ENCODE data around the gene MAX. TPM values are rescaled to one million over a fixed set of nuclear protein-coding genes. Genes with fewer than 3 reads are reported as not detected.

The MAX gene
- total and polyA plus RNA-seq, 9 donors, result 48.4 to 168 (median 109) TPM

DNA sequence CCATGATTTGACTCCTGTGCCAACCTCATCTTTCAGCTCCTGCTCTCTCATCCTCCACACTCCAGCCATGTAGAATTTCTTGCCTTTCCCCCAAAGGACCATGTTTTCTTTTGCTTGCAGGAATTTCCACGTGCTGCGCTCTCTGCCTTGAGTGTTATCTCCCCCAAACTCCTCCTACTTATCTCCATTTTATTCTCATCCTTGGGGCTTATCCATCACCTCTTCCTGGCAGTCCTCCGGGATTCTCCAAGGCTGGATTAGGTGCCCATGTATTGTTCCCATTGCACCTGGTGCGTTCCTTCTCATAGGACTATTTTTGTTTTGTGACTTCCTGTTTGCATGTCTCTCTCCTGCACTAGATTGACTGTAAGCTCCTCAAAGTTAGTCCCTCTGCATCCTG lies 7.0 kb upstream of the MAX start:
- Histone ChIP-seq H3K4me3 (no peak overlapping the region), H3K4me1 (ENCODE audit: insufficient read depth) (no peaks in the 10 kb centered on the region), H3K27ac (no peak overlapping the region), H3K9me3 (no peaks in the 10 kb centered on the region), H3K27me3 (no peaks in the 10 kb centered on the region), H3K36me3 (no peaks in the 10 kb centered on the region)
- 74 to 86% (median 79%) methylated on average over 4 of the region's 4 CpGs for WGBS, 3 donors
- intact Hi-C loops (cut with DNase I), result no loop called here
- TF ChIP-seq EP300 (IDR thresholded peaks at IDR 0.05), result no peak
- no peak for TF ChIP-seq POLR2A (IDR thresholded peaks at IDR 0.05)
- TF ChIP-seq, protein P1, sequence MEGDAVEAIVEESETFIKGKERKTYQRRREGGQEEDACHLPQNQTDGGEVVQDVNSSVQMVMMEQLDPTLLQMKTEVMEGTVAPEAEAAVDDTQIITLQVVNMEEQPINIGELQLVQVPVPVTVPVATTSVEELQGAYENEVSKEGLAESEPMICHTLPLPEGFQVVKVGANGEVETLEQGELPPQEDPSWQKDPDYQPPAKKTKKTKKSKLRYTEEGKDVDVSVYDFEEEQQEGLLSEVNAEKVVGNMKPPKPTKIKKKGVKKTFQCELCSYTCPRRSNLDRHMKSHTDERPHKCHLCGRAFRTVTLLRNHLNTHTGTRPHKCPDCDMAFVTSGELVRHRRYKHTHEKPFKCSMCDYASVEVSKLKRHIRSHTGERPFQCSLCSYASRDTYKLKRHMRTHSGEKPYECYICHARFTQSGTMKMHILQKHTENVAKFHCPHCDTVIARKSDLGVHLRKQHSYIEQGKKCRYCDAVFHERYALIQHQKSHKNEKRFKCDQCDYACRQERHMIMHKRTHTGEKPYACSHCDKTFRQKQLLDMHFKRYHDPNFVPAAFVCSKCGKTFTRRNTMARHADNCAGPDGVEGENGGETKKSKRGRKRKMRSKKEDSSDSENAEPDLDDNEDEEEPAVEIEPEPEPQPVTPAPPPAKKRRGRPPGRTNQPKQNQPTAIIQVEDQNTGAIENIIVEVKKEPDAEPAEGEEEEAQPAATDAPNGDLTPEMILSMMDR (IDR thresholded peaks at IDR 0.05), result no peak
- DNase-seq, result no peak

GRCh38 chr14:65107200-65107599 lies 4.9 kb upstream of the MAX start:
- DNase-seq, result no peak
- WGBS, 3 donors, result 62 to 77% (median 76%) methylated on average over 1 of the region's 1 CpG
- Histone ChIP-seq H3K9me3 (no peaks in the 10 kb centered on the region), H3K4me1 (ENCODE audit: insufficient read depth) (peaks cover 3% of the 10 kb centered on the region), H3K36me3 (no peaks in the 10 kb centered on the region), H3K4me3 (no peak overlapping the region), H3K27me3 (no peaks in the 10 kb centered on the region), H3K27ac (no peak overlapping the region)
- intact Hi-C loops (cut with DNase I), result no loop called here
- TF ChIP-seq, protein P1 (IDR thresholded peaks at IDR 0.05), result no peak
- TF ChIP-seq EP300 (IDR thresholded peaks at IDR 0.05) (no peak), POLR2A (IDR thresholded peaks at IDR 0.05) (no peak)

DNA sequence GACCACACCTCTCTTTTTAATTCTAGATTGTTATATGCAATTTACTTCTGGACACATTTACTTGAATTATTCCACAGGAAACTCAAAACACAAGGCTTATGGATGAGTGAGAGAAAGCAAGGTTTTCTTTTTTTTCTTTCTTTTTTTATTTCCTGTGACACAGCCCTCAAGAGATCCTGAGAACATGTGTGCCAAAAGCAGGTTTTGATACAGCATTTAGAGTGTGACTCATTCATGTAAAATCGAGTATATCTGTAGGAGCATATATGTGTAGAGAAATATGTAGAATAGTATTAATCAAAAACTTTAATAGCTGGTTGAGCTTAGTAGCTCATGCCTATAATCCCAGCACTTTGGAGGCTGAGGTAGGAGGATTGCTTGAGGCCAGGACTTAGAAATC lies 4.4 kb upstream of the MAX start:
- Histone ChIP-seq H3K4me1 (ENCODE audit: insufficient read depth) (peaks cover 3% of the 10 kb centered on the region), H3K27ac (no peak overlapping the region), H3K36me3 (no peaks in the 10 kb centered on the region), H3K4me3 (no peak overlapping the region), H3K9me3 (no peaks in the 10 kb centered on the region), H3K27me3 (no peaks in the 10 kb centered on the region)
- DNase-seq, result no peak
- 52 to 63% (median 54%) methylated on average over 1 of the region's 1 CpG for WGBS, 3 donors
- TF ChIP-seq POLR2A (IDR thresholded peaks at IDR 0.05) (no peak), EP300 (IDR thresholded peaks at IDR 0.05) (no peak)
- TF ChIP-seq, protein P1 (IDR thresholded peaks at IDR 0.05), result no peak
- intact Hi-C loops (cut with DNase I), result no loop called here

- no peaks in the 10 kb centered on the region for H3K27me3 ChIP-seq
- TF ChIP-seq POLR2A (IDR thresholded peaks at IDR 0.05) (no peak), EP300 (IDR thresholded peaks at IDR 0.05) (no peak)
- TF ChIP-seq, protein P1 (IDR thresholded peaks at IDR 0.05), result no peak
- H3K36me3 ChIP-seq, result no peaks in the 10 kb centered on the region
- H3K4me1 ChIP-seq (ENCODE audit: insufficient read depth), result peaks cover 3% of the 10 kb centered on the region
- no peaks in the 10 kb centered on the region for H3K9me3 ChIP-seq
- 92 to 95% (median 94%) methylated on average over 4 of the region's 4 CpGs for WGBS, 3 donors
- no peak overlapping the region for H3K27ac ChIP-seq
- intact Hi-C loops (cut with DNase I), result no loop called here
- no peak for DNase-seq
- no peak overlapping the region for H3K4me3 ChIP-seq
Observed at GRCh38 chr14:65106316-65106715, 4.0 kb upstream of the MAX start.
